Stimulated activated CD4-positive, alpha-beta T cell treated with anti-CD3 and anti-CD28 coated beads, Interleukin-2, amount 100 ng/mL, for 24 hours (primary cell): Measurements from ENCODE around the gene MRPL17.
A peak's percentile ranks its signal among the peaks of the same experiment; 100 is the strongest.

Experiments
- DNase-seq, 2 donors: peaks; one replicate each; pipeline ENCODE4 v3.0.0-alpha.2; 2020

Gene MRPL17

GRCh38 chr11:6653097-6653496, 30.0 kb downstream of the MRPL17 start:
- no peak for DNase-seq

- DNase-seq = no peak
Observed at GRCh38 chr11:6652182-6652581, 31.0 kb downstream of the MRPL17 start.

GRCh38 chr11:6650980-6651379, 32.2 kb downstream of the MRPL17 start:
- DNase-seq = peak in 1 of 2 donors; percentile 35

- no peak for DNase-seq
Observed at GRCh38 chr11:6650104-6650503, 33.0 kb downstream of the MRPL17 start.

- no peak for DNase-seq
Observed at GRCh38 chr11:6648501-6648900, 34.6 kb downstream of the MRPL17 start.

- no peak for DNase-seq
Observed at GRCh38 chr11:6647836-6648235, 35.3 kb downstream of the MRPL17 start.

GRCh38 chr11:6646918-6647679, 36.0 kb downstream of the MRPL17 start:
- peak; percentile 31 to 34 for DNase-seq

GRCh38 chr11:6646576-6646917, 36.6 kb downstream of the MRPL17 start:
- DNase-seq = no peak

GRCh38 chr11:6646071-6646470, 37.1 kb downstream of the MRPL17 start:
- no peak for DNase-seq

GRCh38 chr11:6642957-6643356, 40.2 kb downstream of the MRPL17 start:
- DNase-seq = no peak

GRCh38 chr11:6640985-6641701, 42.0 kb downstream of the MRPL17 start:
- no peak for DNase-seq

GRCh38 chr11:6640036-6640984, 42.8 kb downstream of the MRPL17 start:
- DNase-seq = no peak

GRCh38 chr11:6638429-6638828, 44.7 kb downstream of the MRPL17 start:
- no peak for DNase-seq

GRCh38 chr11:6637871-6638270, 45.3 kb downstream of the MRPL17 start:
- no peak for DNase-seq

GRCh38 chr11:6636480-6636879, 46.7 kb downstream of the MRPL17 start:
- DNase-seq = no peak

GRCh38 chr11:6635082-6635932, 47.8 kb downstream of the MRPL17 start:
- DNase-seq = no peak

GRCh38 chr11:6634534-6634933, 48.6 kb downstream of the MRPL17 start:
- no peak for DNase-seq

GRCh38 chr11:6633422-6634408, 49.4 kb downstream of the MRPL17 start:
- DNase-seq = no peak

GRCh38 chr11:6632116-6633073, 50.7 kb downstream of the MRPL17 start:
- no peak for DNase-seq

- DNase-seq = no peak
Observed at GRCh38 chr11:6631361-6631890, 51.7 kb downstream of the MRPL17 start.
